AG04449 (cell line): Measurements from ENCODE around the gene ABR.

Experiments
- CTCF ChIA-PET: fragments of 350-600 bp; formaldehyde crosslinking; extraction: SDS; loops from one replicate; lab custom pipeline; 2021; ENCODE audit warnings: antibody characterized with exemption; lab: Yijun Ruan, JAX
- POLR2A ChIA-PET: fragments of 400-600, 350-600 bp; formaldehyde crosslinking; extraction: SDS; loops from one replicate; lab custom pipeline; 2020; ENCODE audit warnings: antibody characterized with exemption, inconsistent platforms; lab: Yijun Ruan, JAX
- DNase-seq: peaks from one replicate; pipeline ENCODE4 v3.0.0-alpha.2; 2010; ENCODE audit warnings: low read depth, low spot score
- H3K4me3 ChIP-seq: 2 replicates; pipeline ENCODE4 v1.5.1; 2011; ENCODE audit warnings: low read depth, mild to moderate bottlenecking, control low read depth, low read length
- TF ChIP-seq, protein P1 (sequence below): IDR thresholded peaks from one replicate; pipeline ENCODE4 v1.5.1; 2011; ENCODE audit warnings: mild to moderate bottlenecking, moderate library complexity, low read length, control low read depth, inconsistent platforms; ENCODE audit not compliant: insufficient read depth; ENCODE audit errors: missing control alignments

The ABR gene

DNA sequence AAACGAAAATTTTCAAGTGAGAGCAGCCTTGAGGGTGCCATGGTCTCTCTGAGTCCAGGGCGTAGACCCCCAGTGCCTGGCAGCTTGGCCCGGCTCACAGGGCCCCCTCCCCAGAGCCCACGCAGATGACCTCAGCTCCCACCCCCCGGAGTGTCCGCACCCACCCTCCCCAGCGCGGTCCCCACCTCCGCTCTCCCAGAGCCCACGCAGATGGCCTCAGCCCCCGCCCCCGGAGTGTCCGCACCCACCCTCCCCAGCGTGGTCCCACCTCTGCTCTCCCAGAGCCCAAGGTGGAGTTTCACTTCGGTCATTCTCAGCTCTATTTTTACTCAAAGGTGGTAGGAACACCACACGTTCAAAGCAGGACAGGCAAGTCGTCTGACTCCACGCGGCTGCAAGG, 13.9 kb downstream of the ABR start:
- DNase-seq = no peak
- TF ChIP-seq, protein P1, sequence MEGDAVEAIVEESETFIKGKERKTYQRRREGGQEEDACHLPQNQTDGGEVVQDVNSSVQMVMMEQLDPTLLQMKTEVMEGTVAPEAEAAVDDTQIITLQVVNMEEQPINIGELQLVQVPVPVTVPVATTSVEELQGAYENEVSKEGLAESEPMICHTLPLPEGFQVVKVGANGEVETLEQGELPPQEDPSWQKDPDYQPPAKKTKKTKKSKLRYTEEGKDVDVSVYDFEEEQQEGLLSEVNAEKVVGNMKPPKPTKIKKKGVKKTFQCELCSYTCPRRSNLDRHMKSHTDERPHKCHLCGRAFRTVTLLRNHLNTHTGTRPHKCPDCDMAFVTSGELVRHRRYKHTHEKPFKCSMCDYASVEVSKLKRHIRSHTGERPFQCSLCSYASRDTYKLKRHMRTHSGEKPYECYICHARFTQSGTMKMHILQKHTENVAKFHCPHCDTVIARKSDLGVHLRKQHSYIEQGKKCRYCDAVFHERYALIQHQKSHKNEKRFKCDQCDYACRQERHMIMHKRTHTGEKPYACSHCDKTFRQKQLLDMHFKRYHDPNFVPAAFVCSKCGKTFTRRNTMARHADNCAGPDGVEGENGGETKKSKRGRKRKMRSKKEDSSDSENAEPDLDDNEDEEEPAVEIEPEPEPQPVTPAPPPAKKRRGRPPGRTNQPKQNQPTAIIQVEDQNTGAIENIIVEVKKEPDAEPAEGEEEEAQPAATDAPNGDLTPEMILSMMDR = no peak
- POLR2A ChIA-PET = interaction anchor here (1.3 kb wide), 1 partner anchor 8 kb away, joined by 3 read pairs; no protein-coding TSS in a partner anchor
- CTCF ChIA-PET = interaction anchor here (1.8 to 2.6 kb wide), 2 partner anchors 21 to 43 kb away, joined by 13 read pairs; no protein-coding TSS in a partner anchor
- no peak overlapping the region for H3K4me3 ChIP-seq

DNA sequence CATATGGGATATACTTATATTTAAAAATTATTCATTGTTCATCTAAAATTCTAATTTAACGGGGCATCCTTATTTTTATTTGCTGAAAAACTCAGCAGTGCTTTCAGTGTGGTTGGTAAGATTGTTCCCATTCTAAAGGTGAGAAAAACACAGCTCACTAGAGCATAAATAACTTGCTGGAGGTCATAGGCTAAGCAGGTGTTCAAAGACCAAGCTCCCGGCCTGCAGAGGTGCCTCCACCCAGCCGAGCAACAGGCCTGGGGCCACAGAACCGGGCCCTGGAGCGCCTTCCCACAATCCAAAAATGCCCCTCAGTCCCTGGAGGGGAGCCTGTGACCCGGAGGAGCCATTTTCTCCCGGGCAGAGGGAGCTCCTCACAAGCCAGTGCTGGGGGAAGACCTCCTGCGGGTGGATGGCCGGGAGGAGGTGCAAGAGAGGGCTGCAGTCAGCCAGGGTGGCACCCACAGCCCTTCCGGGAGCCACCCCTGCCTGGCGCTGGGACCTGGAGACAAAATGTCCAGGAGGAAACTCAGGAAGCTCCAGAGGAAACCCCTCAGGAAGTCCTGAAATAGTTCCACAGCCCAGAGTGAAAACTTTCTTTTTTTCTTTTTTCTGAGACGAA, 14.7 kb downstream of the ABR start:
- TF ChIP-seq, protein P1 = no peak
- ChIA-PET POLR2A (interaction anchor here (1.3 kb wide), 1 partner anchor 9 kb away, joined by 3 read pairs; no protein-coding TSS in a partner anchor), CTCF (interaction anchor here (0.9 to 2.6 kb wide), 4 partner anchors 12 to 42 kb away, joined by 3 to 13 read pairs (median 8); no protein-coding TSS in a partner anchor)
- DNase-seq = no peak
- no peak overlapping the region for H3K4me3 ChIP-seq

DNA sequence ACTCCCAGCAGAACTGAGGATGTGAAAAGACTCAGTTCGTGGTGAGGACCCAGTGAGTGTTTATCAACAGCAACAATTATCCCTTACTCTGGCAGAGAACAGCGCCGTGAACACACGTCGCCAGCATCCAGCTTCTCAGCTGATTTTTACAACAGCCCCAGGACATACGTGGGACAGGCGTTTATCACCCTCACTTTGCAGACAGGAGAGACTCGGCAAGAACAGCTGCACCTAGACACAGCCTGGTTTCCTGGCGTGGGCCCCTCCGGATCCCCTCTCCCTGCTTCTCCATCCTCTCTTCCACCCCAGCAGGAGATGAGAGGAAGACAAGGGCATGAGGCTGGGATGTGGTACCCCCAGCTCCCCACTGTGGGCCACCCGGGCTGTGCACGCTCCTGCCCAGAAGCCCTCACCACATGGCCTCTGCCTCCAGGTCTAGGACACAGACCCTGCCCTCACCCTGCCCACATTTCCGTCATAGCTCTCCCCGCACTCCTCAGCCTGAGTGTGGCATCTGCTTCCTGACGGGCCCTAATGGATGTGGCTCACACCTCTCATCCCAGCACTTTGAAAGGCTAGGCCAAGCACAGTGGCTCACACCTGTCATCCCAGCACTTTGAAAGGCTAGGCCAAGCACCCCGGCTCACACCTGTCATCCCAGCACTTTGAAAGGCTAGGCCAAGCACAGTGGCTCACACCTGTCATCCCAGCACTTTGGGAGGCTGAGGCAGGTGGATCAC, 17.5 kb downstream of the ABR start:
- H3K4me3 ChIP-seq = no peak overlapping the region
- no peak for DNase-seq
- ChIA-PET POLR2A (no interaction called here), CTCF (interaction anchor here (2.6 kb wide), 1 partner anchor 26 kb away, joined by 16 read pairs; no protein-coding TSS in a partner anchor)
- TF ChIP-seq, protein P1 = no peak

DNA sequence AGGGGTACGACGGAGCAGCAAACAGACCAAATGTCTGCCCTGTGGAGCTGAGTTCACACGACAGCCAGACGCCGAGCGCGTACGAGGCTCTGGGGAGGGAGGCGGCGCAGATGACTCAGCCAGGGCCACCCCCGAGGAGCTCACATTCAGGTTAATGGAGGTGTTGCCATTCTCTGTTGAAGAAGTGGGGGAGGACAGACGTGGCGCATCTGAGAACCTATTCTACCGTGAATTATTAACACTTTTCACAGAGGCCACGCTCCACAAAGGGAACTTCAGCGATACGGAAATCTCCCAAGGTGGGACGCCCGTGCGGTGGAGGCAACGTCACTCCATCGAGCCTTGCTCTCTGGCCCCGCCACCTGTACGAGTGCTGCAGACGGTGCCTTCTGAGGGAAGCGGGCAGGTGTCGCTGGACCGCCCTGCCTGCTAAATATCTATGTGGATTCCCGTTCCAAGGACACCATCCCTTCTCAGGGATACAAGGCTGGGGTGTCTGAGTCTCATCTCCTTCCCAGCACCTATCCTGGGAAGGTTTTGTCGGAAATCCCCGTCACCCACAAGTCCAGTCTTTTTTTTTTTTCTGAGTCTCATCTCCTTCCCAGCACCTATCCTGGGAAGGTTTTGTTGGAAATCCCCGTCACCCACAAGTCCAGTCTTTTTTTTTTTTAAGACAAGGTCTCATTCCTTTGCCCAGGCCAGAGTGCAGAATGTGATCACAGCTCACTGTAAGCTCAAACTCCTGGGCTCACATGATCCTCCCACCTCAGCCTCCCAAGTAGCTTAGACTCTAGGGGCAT, 19.0 kb downstream of the ABR start:
- CTCF ChIA-PET = interaction anchor here (1.3 to 2.6 kb wide), 4 partner anchors 9 to 38 kb away, joined by 3 to 16 read pairs (median 5); no protein-coding TSS in a partner anchor
- H3K4me3 ChIP-seq = no peak overlapping the region
- TF ChIP-seq, protein P1 = no peak
- DNase-seq = no peak
- POLR2A ChIA-PET = no interaction called here

DNA sequence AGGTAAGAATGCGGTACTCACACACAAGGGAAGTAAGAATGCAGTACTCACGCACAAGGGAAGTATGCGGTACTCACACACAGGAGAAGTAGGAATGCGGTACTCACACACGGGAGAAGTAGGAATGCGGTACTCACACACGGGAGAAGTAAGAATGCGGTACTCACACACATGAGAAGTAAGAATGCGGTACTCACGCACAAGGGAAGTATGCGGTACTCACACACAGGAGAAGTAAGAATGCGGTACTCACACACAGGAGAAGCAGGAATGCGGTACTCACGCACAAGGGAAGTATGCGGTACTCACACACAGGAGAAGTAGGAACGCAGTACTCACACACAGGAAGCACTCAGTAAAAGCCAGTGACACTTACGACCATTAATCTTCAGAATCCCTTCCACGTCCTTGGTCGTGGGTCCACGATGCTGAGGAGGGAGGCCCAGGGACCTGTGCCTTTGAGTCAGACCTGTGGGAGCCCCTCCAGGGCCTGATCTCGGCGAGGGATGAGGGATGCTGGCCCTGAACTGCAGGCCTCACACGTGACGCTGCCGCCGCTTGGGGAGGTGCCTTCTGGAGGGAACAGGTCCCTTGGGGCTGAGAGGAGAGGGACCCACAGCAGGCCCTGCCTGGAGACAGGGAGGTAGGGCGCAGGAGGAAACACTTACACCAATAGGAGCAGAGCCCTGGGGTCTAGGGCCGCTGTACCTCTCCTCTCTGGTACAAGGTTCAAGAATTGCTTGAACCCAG, 20.2 kb downstream of the ABR start:
- TF ChIP-seq, protein P1 = no peak
- POLR2A ChIA-PET = no interaction called here
- DNase-seq = no peak
- CTCF ChIA-PET = interaction anchor here (1.3 to 1.5 kb wide), 2 partner anchors 27 to 37 kb away, joined by 5 read pairs; no protein-coding TSS in a partner anchor
- no peak overlapping the region for H3K4me3 ChIP-seq
